ENCODE results near the gene EN1. TPM values are rescaled to one million over a fixed set of nuclear protein-coding genes. Genes with fewer than 3 reads are reported as not detected.

Gene EN1
- total RNA-seq, 1 donor: not detected

DNA sequence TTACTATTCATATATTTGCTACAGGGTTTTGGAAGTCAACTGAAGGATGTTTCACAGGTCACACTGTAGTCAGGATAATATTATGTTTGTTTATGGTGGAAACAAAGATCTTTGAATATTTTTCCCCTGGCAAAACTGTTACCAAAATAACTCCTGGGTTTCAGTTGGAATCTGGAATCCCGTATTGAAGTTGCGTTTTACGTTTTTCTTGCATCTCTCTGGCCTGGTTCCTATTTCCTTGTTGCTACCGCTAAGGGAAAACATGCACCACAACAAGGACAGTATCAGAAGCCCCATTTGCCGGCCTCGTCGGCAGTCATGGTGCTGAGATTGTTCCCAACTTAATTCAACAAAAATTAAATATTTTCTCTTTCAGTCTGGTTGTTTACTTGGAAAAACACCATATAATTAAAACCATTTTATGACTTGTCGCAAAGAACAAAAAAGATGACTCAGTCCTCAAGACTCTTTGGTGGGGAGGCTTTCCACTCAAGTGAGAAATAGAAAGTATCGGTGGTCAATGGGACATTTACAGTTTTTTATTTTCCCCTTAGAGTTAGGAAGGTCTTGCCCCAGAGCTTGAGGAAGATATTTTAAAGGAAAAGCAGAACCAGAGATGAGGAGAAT is 42.3 kb downstream of the EN1 start:
- TF ChIP-seq, protein P1, sequence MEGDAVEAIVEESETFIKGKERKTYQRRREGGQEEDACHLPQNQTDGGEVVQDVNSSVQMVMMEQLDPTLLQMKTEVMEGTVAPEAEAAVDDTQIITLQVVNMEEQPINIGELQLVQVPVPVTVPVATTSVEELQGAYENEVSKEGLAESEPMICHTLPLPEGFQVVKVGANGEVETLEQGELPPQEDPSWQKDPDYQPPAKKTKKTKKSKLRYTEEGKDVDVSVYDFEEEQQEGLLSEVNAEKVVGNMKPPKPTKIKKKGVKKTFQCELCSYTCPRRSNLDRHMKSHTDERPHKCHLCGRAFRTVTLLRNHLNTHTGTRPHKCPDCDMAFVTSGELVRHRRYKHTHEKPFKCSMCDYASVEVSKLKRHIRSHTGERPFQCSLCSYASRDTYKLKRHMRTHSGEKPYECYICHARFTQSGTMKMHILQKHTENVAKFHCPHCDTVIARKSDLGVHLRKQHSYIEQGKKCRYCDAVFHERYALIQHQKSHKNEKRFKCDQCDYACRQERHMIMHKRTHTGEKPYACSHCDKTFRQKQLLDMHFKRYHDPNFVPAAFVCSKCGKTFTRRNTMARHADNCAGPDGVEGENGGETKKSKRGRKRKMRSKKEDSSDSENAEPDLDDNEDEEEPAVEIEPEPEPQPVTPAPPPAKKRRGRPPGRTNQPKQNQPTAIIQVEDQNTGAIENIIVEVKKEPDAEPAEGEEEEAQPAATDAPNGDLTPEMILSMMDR (IDR thresholded peaks at IDR 0.05; ENCODE audit: insufficient read depth, low read depth, low read length): no peak
- no peak for DNase-seq (ENCODE audit: low read depth)
- no peak overlapping the region for H3K4me3 ChIP-seq (ENCODE audit: low read depth, low read length)

DNA sequence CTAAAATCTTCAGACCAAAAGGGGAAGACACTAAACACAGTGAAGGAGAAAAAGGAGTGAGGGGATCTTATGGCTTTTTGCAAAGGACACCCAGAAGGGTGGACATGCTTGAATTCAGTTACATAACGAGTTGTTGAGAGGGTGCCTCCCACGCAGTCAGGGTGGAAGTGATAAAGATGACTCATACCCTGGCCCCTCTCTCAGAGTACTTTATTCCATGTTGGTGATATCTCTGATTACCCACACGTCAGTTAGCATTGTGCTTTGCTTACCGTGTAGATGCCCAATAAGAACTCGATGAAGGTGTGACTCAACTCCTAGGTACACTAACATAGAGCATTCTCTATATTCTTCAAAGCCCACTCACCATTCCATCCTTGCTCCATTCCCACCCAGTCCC is 44.4 kb downstream of the EN1 start:
- no peak for DNase-seq (ENCODE audit: low read depth)
- TF ChIP-seq, protein P1 (IDR thresholded peaks at IDR 0.05; ENCODE audit: insufficient read depth, low read depth, low read length): no peak
- no peak overlapping the region for H3K4me3 ChIP-seq (ENCODE audit: low read depth, low read length)

DNA sequence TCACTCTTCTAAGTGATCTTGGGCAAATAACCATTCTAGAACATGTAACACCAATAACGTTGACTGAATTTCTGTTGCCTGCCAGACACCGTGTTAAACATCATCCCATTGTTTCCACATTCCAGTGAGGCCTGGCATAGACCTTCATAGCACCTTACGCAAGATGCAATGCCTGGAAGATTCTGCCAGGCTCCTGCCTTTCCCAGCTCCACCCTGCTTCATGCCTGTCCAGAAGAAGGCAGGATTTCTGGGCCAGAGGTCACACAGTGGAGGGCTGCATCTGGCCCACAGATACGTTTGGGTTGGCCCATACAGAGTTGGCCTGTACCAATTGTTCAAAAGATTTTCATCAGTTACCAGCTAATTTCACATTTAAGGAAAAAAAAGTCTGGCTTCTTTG is 46.3 kb downstream of the EN1 start:
- no peak overlapping the region for H3K4me3 ChIP-seq (ENCODE audit: low read depth, low read length)
- TF ChIP-seq, protein P1 (IDR thresholded peaks at IDR 0.05; ENCODE audit: insufficient read depth, low read depth, low read length): no peak
- DNase-seq (ENCODE audit: low read depth): no peak

DNA sequence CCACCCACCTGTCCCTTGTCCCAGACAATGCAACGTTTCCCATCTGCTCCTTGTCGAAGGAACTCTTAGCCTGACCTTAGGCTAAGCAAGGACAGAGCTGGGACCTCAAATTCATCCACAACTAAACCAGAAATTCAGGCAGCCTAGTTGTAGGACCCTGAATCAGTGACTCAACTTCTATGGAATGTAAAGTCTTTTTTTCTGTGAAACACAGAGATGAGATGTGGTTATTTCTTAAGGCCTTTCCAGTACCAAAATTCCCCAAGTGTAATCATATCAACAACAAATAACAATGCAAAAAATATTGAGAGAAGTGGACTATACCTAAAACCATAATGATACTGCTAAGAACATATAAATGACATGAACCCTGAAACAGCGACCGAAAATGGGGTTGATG is 46.7 kb downstream of the EN1 start:
- TF ChIP-seq, protein P1 (IDR thresholded peaks at IDR 0.05; ENCODE audit: insufficient read depth, low read depth, low read length): no peak
- no peak overlapping the region for H3K4me3 ChIP-seq (ENCODE audit: low read depth, low read length)
- DNase-seq (ENCODE audit: low read depth): no peak

DNA sequence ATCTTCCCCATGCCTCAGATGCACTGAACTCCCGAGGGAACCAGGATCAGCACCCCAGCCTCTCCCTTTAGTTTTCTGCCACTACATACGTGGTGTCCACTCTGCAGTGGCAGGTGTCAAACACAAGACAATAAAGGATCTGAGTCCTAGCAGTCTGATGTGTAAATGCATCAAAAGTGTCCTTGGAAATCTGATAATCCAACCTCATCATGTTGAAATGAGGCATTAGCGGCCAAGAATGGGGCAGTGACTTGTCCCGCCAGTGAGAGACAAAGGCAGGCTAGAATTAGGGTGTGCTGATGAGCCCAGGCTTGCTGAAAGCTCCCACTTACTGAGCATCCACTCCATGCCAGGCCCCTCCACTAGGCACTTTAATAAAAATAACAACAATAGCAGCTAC is 52.9 kb downstream of the EN1 start:
- no peak overlapping the region for H3K4me3 ChIP-seq (ENCODE audit: low read depth, low read length)
- no peak for DNase-seq (ENCODE audit: low read depth)
- TF ChIP-seq, protein P1 (IDR thresholded peaks at IDR 0.05; ENCODE audit: insufficient read depth, low read depth, low read length): no peak

Other genes with a start within 250 kb of the EN1 start
- gene MARCO, start 94.5 kb upstream of the EN1 start, total RNA-seq: not detected in 2 replicates